Activated CD4-positive, alpha-beta T cell treated with anti-CD3 and anti-CD28 coated beads, Interleukin-2, amount 50 U/mL, for 1 hour (primary cell): ENCODE results near the gene FGF12.
"Not testable (repeated sequence)": the region's sequence is repeated elsewhere in the genome, so short reads cannot be mapped to it uniquely, and the experiment has no call there.

Experiments
- DNase-seq: peaks from one replicate; pipeline ENCODE4 v3.0.0-alpha.2; 2020

The FGF12 gene

GRCh38 chr3:192576704-192577103 lies 150.6 kb downstream of the FGF12 start:
- DNase-seq, result not testable (repeated sequence)

DNA sequence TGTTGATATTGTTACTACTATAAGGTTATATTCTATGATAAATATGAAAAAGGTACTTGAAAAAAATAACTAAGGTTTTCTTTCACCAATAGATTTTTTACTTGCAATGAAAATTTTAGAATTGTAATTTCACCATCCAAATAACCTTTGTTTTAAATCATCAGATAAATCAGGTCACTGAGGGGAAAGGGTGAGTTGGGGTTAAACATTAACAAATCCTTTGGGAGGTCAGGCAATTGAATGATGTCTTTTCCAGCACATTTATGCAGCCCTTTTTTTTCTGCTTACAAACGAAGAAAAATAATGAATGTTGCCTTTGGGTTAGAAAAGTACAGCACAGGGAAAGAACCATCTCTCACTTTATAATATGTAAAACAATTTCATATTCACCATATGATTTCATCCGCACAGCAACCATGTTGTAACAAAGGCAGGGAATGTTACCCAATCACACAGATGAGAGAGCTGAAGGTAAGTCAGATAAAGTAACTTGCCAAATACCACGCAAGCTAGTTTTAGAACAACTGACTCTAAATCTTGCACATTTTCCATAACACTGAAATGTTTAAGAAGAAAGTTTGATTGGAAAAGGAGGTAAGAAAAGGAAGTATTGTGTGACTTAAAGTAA lies 151.3 kb downstream of the FGF12 start:
- no peak for DNase-seq

- no peak for DNase-seq
Observed at GRCh38 chr3:192573240-192573639, 154.1 kb downstream of the FGF12 start.

DNA sequence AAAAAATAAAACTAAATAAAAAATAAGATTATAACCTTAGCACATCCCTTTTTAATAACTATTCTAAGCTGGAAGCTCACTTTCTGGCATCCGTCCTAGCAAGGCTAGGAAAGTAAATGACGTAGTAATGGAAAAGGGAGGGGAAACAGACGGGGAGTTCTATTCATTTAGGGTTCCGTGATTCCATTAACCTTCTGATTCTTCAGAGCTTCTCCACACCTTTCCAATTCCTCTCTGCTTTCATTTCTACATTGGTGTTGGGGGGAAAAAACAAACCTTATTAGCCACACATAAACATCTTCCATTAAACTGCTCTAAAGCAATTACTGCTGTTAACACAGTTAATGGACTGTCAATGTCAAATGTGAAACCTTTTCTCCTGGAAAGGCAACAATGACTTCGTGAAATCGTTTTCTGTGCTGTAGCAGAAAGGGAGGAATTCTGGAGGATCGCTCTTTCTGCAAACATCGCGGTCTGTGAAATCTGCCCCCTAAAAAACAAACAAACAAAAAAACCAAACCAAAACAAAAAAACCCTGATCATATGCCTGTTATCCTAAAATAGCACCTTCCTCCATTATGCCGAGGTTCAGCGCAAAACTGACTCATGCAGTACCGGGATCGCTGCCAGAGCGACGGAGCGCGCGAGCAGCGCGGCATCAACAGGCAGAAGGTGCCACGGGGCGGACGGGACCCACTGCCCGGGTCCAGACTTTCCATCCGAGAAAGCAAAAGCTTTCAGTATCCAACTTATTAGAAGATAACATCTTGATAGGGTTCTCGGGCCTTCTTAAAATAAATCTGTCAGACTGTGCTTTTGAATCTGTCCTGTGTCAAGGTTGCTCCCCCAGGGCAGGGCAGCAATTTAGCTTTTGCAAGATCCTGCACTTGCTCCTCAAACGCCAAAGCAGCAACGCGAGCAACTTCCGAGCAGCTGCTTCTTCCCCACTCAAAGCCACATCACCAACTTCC lies 156.2 kb downstream of the FGF12 start:
- DNase-seq, result no peak

DNA sequence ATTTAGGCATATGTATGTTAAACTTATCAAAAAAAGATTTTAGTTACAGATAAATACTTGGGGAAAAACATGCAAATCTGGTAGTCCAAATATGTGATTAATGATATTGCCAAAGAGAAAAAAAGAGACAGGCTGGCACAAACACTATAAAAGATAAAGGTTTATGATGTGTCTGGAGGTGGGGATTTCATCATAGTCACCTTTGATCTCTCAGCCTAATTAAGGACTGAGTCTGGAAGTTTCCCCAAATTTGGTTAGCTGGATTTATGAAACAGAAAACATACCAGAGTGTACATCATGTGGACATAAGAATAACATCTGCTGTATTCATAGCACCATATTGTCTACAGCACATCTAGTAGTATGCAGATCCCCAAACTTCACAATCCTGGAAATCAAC lies 157.0 kb downstream of the FGF12 start:
- no peak for DNase-seq

DNA sequence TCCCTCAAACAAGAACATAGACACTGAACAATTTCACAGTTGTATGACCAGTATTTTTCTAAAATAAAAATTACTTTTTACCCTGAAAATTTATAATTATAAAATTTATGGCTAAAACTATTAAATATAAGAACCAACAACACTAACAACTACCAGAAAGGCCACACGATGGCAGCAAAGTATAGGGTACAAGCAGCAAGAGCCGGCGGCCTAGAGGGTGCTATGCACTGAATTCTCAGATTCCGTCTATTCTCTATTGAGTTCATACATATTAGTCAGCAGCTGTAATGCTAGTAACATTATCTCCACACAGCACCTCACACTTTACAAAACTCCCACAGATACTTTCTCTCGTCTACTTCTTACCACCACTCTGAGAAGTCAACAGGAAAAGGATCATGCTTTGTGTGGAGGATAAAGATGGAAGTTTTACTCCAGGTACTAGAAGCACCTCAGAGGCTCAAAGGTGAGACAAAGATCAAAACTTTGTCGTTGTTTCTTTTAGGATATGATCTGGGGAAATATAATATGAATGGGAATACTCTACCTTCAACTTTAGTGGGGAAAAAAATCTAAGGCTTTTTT lies 160.5 kb downstream of the FGF12 start:
- peak; percentile 52 for DNase-seq

- DNase-seq, result no peak
Observed at GRCh38 chr3:192564611-192565010, 162.7 kb downstream of the FGF12 start.

- DNase-seq, result no peak
Observed at GRCh38 chr3:192563417-192563816, 163.9 kb downstream of the FGF12 start.

DNA sequence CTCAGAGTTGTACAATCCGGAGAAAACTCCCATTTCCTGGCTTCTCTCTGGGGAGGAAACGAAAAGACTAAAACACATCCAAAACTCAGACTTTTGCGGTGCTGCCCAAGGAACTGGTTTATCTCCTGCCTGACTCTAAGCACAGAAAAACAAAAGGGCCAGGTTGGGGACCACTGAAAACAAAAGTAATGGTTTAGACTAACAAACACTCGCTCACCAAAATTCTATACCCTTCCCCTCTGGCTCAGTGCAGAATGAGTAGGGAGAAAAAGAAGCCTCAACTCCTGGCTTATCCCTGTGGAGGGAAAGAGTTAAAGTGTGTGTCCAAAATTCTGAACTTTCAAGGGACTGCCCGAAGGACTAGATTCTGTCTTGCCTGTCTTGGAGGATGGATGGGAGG lies 173.6 kb downstream of the FGF12 start:
- no peak for DNase-seq

DNA sequence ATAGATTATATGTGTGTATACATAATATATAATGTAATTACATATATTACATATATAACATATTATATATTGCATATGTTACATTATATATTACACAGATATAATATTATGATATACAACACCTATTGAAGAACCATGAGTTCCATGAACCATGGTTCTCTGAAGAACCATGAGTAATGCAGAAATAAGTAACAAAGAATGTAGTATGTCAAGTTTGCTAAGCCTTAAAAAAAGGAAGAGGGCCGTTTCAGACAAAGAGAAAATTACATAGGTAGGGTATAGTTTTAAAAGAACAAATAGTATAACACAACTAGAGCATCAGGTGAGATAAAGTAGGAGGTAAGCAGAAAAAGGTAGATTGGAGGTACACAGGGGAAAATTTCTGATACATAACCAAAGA lies 177.0 kb downstream of the FGF12 start:
- no peak for DNase-seq

GRCh38 chr3:192545333-192545732 lies 182.0 kb downstream of the FGF12 start:
- no peak for DNase-seq

DNA sequence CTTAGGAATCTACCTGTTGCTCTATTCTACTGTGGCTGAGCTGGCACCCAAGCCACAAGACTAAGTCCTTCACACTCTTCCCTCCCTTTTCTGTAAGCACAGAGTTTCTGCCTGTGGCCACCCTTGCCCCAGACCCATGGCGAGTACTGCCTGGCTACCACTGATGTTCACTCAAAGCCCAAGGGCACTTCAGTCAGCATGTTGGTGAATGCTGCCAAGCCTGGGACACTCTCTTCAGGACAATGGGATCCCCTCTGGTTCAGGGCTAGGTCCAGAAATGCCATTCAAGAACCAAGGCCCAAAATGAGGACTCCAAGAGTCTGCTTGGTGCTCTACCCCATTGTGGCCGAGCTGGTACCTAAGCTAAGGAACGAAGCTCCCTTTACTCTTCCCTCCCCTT lies 184.2 kb downstream of the FGF12 start:
- no peak for DNase-seq

DNA sequence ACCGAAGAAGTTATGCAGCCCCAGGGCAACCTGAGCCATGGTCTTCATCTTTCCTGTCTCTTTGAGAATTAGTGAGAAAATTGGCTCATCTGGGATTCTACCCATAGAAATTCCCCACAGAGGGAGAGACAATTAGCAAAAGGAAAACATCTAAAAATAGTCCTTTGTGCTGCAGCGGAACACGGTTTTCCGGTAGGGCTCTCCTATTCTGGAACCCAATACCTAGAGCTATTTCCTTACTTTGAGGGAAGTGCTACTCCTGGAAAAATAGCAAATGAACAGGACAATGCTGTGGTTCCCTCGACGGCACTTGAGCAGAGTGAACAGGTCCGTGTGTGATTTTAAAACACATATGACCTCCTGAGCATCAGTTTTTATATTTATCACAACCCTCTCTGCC lies 210.5 kb downstream of the FGF12 start:
- no peak for DNase-seq

GRCh38 chr3:192515664-192516045 lies 211.7 kb downstream of the FGF12 start:
- no peak for DNase-seq

DNA sequence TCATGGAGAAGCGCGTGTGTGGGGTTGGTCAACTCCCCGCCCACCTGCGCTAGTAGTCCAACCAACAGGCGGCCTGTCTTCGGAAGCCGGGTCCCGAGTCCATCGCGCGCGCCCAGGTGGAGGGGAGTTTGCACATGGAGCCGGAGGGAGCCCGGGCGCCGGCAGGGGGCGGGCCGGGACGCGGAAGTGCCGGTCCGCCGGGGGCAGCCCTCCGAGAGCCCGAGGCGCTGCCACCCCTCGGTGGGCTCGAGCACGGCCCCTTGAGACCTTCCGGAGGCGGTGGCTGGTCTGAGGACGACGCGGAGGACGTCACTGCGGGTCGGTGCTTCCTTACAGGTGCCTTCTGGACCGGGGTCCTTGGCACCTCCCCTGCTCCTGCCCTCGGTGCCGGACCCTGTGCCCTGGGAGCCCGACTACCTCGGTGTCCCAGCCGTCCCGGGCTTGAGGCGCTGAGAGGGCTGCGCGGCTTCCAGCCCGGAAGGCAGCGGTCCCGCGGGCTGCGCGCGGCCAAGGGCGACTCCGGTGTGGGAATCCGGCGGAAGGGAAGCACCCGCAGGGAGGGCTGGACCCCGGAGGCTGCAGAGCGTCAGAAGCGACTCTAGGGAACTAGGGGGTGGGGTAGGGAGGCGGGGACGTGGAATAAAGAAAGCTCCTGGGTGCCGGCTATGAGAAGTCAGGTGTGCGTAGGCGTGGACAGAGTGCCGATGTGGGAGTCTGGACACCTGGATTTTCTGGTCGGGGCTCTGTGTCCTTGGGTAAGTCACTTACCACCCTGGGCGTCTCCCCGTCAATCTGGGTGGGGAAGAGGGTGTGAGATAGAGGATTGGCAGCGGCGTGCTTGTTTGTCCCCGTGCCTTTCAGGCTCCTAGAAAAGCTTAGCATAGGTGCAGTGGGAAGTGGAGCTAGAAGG lies 212.3 kb downstream of the FGF12 start:
- DNase-seq, result no peak

- no peak for DNase-seq
Observed at GRCh38 chr3:192514081-192514753, 213.1 kb downstream of the FGF12 start.

- DNase-seq, result no peak
Observed at GRCh38 chr3:192505731-192506130, 221.6 kb downstream of the FGF12 start.

DNA sequence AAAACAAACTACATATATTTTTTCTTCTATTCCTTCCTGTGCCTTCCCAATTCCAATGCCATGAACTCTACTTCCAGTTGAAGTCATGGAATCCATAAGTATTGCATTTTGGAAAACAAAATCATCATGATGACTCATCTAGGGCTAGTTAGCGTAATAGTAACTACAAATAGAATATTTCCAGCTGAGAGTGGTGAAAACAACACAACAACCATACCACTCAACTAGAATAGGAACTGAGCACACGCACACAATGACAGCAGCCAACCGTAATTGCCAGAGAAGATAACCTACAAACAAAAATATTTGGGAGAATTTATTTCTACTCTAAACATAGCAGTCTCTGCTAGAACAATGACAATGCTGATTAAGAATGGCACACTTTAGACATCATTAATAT lies 225.9 kb downstream of the FGF12 start:
- no peak for DNase-seq

DNA sequence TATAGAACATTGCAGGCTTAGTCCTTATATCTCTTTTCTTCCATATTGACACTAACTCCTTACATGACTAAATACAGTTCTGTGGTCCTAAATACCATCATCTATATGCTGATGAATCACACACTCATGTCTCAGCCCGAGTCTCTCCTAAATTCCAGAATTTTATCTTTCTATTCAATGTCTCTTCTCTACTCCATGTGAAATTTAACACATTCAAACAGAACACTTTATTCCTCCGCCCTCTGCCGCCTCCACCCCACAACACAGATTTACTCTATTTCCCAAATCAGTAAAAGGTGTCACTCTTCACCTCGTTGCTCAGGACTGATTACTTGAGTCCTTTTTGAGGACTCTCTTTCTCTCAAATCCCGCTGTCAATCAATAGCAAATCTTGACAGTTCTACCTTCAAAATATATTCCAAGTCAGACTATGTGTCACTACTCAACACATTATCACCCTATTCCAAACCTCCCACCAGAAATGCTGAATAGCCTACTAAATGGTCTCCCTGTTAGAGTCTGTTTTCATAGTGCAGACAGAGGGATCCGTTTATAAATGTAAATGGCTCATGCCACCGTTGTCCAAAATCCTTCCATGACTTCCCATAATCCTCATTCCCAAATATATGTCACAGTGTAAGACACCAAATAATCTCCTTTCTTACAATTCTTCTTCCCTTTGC lies 230.3 kb downstream of the FGF12 start:
- DNase-seq, result no peak

- no peak for DNase-seq
Observed at GRCh38 chr3:192494174-192494573, 233.2 kb downstream of the FGF12 start.

- DNase-seq, result no peak
Observed at GRCh38 chr3:192490720-192491119, 236.6 kb downstream of the FGF12 start.

DNA sequence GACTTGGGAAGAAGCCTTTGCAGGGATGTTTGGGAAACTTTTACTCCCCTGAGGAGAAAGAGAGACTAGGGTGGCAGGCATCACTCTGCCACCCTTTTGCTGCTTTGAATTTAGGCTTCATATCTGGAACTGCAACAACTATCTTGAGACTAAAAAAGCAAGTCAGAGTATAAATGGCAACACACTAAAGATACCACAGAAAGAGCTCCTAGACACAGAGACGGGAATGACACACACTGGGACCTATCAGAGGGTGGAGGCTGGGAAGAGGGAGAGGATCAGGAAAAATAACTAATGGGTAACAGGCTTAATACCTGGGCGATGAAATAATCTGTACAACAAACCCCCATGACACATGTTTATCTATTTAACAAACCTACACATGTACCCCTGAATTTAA lies 237.8 kb downstream of the FGF12 start:
- no peak for DNase-seq
